Testis (tissue), 2 donors: ENCODE results near the gene MAB21L3.

Experiments used
- CTCF ChIP-seq, 3 experiments: fragments of 450-650 bp in 2 of 3; fragments of 200-600 bp in 1 of 3; sonication (generic) in 1 of 3; IDR thresholded peaks; one replicate each; pipeline ENCODE4 v1.5.1; 2016 to 2019; ENCODE audit warnings: antibody characterized with exemption in 3 of 3, mild to moderate bottlenecking in 2 of 3, moderate library complexity in 1 of 3
- POLR2A ChIP-seq: fragments of 450-650 bp; IDR thresholded peaks from one replicate; pipeline ENCODE4 v1.6.1; 2017; ENCODE audit warnings: antibody characterized with exemption, mild to moderate bottlenecking, moderate library complexity

GRCh38 chr1:116131170-116131569 lies 20.0 kb downstream of the MAB21L3 start:
- no peak for TF ChIP-seq CTCF (IDR thresholded peaks at IDR 0.05)
- no peak for TF ChIP-seq POLR2A
